ENCODE data around the gene REM1. TPM values are rescaled to one million over a fixed set of nuclear protein-coding genes. Genes with fewer than 3 reads are reported as not detected.

The REM1 gene
- total RNA-seq, 1 experiment from 2014 or later = not detected

- Histone ChIP-seq H3K79me2 (ENCODE audit: insufficient read depth, low read length) (peaks cover 100% of the 10 kb centered on the region), H3K4me1 (ENCODE audit: control insufficient read depth in 1 of 2, insufficient read depth in 2 of 2, low read length in 2 of 2) (no peaks in the 10 kb centered on the region), H3K27ac (ENCODE audit: low read depth, low read length) (no peak overlapping the region), H3K36me3 (ENCODE audit: control insufficient read depth in 1 of 2, insufficient read depth in 2 of 2, low read length in 2 of 2) (peaks cover 29 to 34% of the 10 kb centered on the region in 2 experiments), H4K20me1 (ENCODE audit: insufficient read depth) (peaks cover 8% of the 10 kb centered on the region; the same call in 1 of the 2 replicates), H3K9me3 (ENCODE audit: control insufficient read depth in 1 of 2, insufficient read depth in 1 of 2, low read depth in 1 of 2, low read length in 2 of 2) (no peaks in the 10 kb centered on the region), H3K9me2 (ENCODE audit: insufficient read depth) (no peaks in the 10 kb centered on the region), H3K9ac (ENCODE audit: low read length) (no peak overlapping the region), H3K4me2 (ENCODE audit: low read length) (no peak overlapping the region), H2AFZ (ENCODE audit: low read depth, low read length, poor library complexity, severe bottlenecking) (no peak overlapping the region), H3K4me3 (replicated peaks in 1 of 2; ENCODE audit: low read depth in 1 of 2, low read length in 2 of 2) (no peak overlapping the region), H3K27me3 (ENCODE audit: insufficient read depth, low read length) (no peaks in the 10 kb centered on the region)
- no TSS peak for BruUV-seq (replicated peaks)
- ChIA-PET RAD21 (ENCODE audit: low non-redundant PET in 1 of 2, low total read pairs in 2 of 2, uncharacterized antibody in 2 of 2, unreplicated experiment in 2 of 2) (no interaction called here), POLR2A (no interaction called here), CTCF (no interaction called here)
- ATAC-seq = no peak
- TF ChIP-seq EGR1 (IDR thresholded peaks at IDR 0.05; ENCODE audit: low read depth) (no peak), POLR2AphosphoS5 (IDR thresholded peaks at IDR 0.05; ENCODE audit: low read depth, low read length) (no peak), CEBPB (IDR thresholded peaks at IDR 0.05; ENCODE audit: low read depth) (no peak)
- intact Hi-C loops (cut with micrococcal nuclease) = no loop called here
- DNase-seq (ENCODE audit: low read depth, low spot score) = no peak
Observed at GRCh38 chr20:31522731-31523130, 47.6 kb downstream of the REM1 start.

- intact Hi-C loops (cut with micrococcal nuclease) = no loop called here
- RAD21 ChIA-PET (ENCODE audit: low non-redundant PET in 1 of 2, low total read pairs in 2 of 2, uncharacterized antibody in 2 of 2, unreplicated experiment in 2 of 2) = no interaction called here
Observed at GRCh38 chr20:31523361-31524283, 48.5 kb downstream of the REM1 start.

More at GRCh38 chr20:31523361-31524283, 48.5 kb downstream of the REM1 start:
- no TSS peak for BruUV-seq (replicated peaks)
- Histone ChIP-seq H3K27ac (ENCODE audit: low read depth, low read length) (no peak overlapping the region), H3K4me3 (replicated peaks in 1 of 2; ENCODE audit: low read depth in 1 of 2, low read length in 2 of 2) (no peak overlapping the region), H4K20me1 (ENCODE audit: insufficient read depth) (peaks cover 8% of the 10 kb centered on the region; the same call in 1 of the 2 replicates), H3K4me2 (ENCODE audit: low read length) (no peak overlapping the region), H3K4me1 (ENCODE audit: control insufficient read depth in 1 of 2, insufficient read depth in 2 of 2, low read length in 2 of 2) (no peaks in the 10 kb centered on the region), H3K36me3 (ENCODE audit: control insufficient read depth in 1 of 2, insufficient read depth in 2 of 2, low read length in 2 of 2) (peaks cover 37 to 40% of the 10 kb centered on the region in 2 experiments), H3K9ac (ENCODE audit: low read length) (no peak overlapping the region), H2AFZ (ENCODE audit: low read depth, low read length, poor library complexity, severe bottlenecking) (no peak overlapping the region), H3K79me2 (ENCODE audit: insufficient read depth, low read length) (peaks cover 97% of the 10 kb centered on the region), H3K27me3 (ENCODE audit: insufficient read depth, low read length) (no peaks in the 10 kb centered on the region), H3K9me3 (ENCODE audit: control insufficient read depth in 1 of 2, insufficient read depth in 1 of 2, low read depth in 1 of 2, low read length in 2 of 2) (no peaks in the 10 kb centered on the region), H3K9me2 (ENCODE audit: insufficient read depth) (no peaks in the 10 kb centered on the region)
- CTCF ChIA-PET = no interaction called here
- POLR2A ChIA-PET = no interaction called here
- no peak for DNase-seq (ENCODE audit: low read depth, low spot score)
- TF ChIP-seq SRF (IDR thresholded peaks at IDR 0.05; ENCODE audit: low read depth) = no peak
- no peak; the same call in 1 of the 2 replicates for ATAC-seq
